ENCODE measurements around the gene IVD. TPM values are rescaled to one million over a fixed set of nuclear protein-coding genes. Genes with fewer than 3 reads are reported as not detected.

IVD gene
- total RNA-seq, 1 experiment from 2014 or later: 58.9 TPM

DNA sequence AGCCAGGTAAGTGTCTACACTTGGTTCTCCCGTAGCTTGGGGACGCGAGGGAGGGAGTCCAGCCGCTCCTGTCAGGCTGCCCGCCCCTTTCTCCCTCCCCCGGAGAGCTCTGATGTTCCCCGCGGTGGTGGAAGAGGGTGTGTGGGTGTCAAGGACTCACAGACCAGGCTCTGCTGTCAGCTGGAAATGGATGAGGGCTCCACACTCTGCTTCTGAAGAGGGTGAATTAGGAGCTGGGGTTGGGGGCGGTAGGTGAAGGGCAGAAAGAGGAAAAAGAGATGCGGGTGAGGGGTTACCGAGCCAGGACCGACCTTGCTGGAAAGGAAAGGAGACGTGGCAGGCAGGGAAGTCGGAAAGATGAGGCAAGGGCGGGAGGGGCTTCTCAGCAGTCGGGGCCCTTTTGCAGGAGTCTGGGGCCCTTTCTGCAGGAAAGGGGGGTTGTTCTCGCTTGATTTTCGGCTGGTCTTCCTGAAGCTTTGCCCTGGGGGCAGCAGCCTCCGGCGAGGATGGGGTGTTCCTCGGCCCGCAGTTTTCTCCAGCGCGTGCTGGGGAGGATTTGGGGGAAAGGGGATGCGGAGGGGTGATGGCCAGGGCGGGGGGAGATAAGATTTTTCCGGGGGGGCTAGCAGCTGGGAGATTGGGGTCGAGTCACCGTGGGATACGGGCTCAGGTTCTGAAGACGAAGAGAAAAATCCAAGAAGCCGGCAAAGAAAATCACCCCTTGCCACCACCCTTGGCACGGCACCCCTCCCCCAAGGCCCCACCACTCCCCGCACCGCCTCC is 34.6 kb downstream of the IVD start:
- peak; percentile 33 for ATAC-seq
- CTCF ChIA-PET: interaction anchor here (0.5 to 1.2 kb wide), 6 partner anchors 67 to 135 kb away, joined by 3 to 9 read pairs (median 4); partner anchors contain the start of genes CCDC32, PLCB2 and RPUSD2
- H2AFZ ChIP-seq (ENCODE audit: low read length): peak overlapping the region; percentile 75

DNA sequence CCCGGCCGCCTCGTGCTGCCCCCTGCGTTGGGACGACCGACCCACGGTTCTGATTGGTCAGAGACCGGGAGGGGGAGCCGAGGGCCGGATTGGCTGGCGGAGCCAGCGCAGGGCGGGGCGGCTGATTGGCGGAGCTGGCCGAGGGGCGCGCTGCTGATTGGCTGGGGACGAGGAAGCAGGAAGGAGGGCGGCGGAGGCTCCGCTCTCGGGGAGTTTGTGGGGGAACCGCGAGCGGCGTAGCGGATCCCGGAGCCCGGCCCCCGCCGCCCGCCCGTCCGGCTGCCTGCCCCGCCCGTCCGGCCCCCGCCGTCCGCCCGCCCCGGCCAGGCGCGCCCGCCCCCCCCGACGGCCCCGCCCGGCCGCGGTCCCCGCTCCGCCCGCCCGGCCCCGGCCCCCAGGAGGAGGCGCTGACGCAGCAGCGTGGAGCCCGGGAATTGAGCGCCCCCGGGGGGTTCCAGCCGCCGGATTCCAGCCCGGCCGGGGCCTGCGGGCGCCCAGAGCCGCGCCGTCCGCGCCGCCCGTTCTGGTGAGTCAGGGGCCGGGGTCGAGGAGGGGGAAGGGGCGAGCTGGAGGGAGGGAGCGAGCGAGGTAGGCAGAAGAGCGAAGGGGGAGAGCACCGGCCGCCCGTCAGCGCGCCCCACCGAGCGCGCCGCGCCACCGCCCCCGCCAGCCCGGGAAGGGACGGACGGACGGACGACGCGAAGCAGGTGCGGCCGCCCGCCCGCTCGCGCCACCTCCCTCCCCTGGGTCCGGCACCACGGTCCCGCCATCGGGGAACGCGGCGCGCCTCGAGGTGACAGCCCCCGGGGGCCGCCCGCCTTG is 35.4 kb downstream of the IVD start, which contains the start of gene BAHD1:
Gene BAHD1, plus strand, starts transcription at position 211 of the 822 bp plus-strand sequence. CDS start 17,512 bp downstream, outside the sequence.
- no peaks in the 10 kb centered on the region for H3K36me3 ChIP-seq (ENCODE audit: low read depth, low read length)
- peaks cover 44% of the 10 kb centered on the region for H3K79me2 ChIP-seq (ENCODE audit: low read length)
- H2AFZ ChIP-seq (ENCODE audit: low read length): peak within 1 kb of the TSS; percentile 75
- peaks cover 31% of the 10 kb centered on the region for H4K20me1 ChIP-seq (ENCODE audit: low read length)
- H3K27me3 ChIP-seq (ENCODE audit: low read length): no peaks in the 10 kb centered on the region
- POLR2A ChIA-PET (ENCODE audit: unreplicated experiment): no interaction called here
- peak; percentile 82 for ATAC-seq
- intact Hi-C loops (cut with micrococcal nuclease): loop anchor here (2.0 to 5.0 kb wide), 3 partner anchors 30 to 99 kb away; partner anchors contain the start of genes CCDC9B and CHST14
- H3K9ac ChIP-seq (ENCODE audit: low read length): peak within 1 kb of the TSS; percentile 59
- H3K4me2 ChIP-seq (ENCODE audit: low read length): peak within 1 kb of the TSS; percentile 99
- DNase-seq: peak; percentile 95
- peak within 1 kb of the TSS; percentile 86 for H3K4me3 ChIP-seq (ENCODE audit: low read length)
- no peak within 1 kb of the TSS for H3K27ac ChIP-seq (ENCODE audit: low read length)
- peaks cover 39% of the 10 kb centered on the region for H3K4me1 ChIP-seq (ENCODE audit: insufficient read depth, low read length)
- CTCF ChIA-PET: interaction anchor here (0.7 to 1.2 kb wide), 4 partner anchors 66 to 336 kb away, joined by 3 to 8 read pairs (median 4); partner anchors contain the start of genes CCDC32 and RPUSD2
- H3K9me3 ChIP-seq (ENCODE audit: low read length): no peaks in the 10 kb centered on the region
- no TSS peak for BruUV-seq (replicated peaks)
- H3F3A ChIP-seq (ENCODE audit: low read length, unreplicated experiment): no peaks in the 10 kb centered on the region
- H3K9me2 ChIP-seq (replicated peaks; ENCODE audit: low read length): no peaks in the 10 kb centered on the region
- TF ChIP-seq, protein P1, sequence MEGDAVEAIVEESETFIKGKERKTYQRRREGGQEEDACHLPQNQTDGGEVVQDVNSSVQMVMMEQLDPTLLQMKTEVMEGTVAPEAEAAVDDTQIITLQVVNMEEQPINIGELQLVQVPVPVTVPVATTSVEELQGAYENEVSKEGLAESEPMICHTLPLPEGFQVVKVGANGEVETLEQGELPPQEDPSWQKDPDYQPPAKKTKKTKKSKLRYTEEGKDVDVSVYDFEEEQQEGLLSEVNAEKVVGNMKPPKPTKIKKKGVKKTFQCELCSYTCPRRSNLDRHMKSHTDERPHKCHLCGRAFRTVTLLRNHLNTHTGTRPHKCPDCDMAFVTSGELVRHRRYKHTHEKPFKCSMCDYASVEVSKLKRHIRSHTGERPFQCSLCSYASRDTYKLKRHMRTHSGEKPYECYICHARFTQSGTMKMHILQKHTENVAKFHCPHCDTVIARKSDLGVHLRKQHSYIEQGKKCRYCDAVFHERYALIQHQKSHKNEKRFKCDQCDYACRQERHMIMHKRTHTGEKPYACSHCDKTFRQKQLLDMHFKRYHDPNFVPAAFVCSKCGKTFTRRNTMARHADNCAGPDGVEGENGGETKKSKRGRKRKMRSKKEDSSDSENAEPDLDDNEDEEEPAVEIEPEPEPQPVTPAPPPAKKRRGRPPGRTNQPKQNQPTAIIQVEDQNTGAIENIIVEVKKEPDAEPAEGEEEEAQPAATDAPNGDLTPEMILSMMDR (conservative IDR thresholded peaks at IDR 0.05; ENCODE audit: low read depth, low read length): no peak
- TF ChIP-seq EZH2phosphoT487 (IDR thresholded peaks at IDR 0.05; ENCODE audit: borderline replicate concordance, low read length): no peak
- TF ChIP-seq EZH2 (IDR thresholded peaks at IDR 0.05; ENCODE audit: low read length, unreplicated experiment): no peak

More for the DNA sequence above, 34.6 kb downstream of the IVD start:
- H3K36me3 ChIP-seq (ENCODE audit: low read depth, low read length): no peaks in the 10 kb centered on the region
- no peaks in the 10 kb centered on the region for H3F3A ChIP-seq (ENCODE audit: low read length, unreplicated experiment)
- no peaks in the 10 kb centered on the region for H3K9me2 ChIP-seq (replicated peaks; ENCODE audit: low read length)
- H3K4me1 ChIP-seq (ENCODE audit: insufficient read depth, low read length): peaks cover 30% of the 10 kb centered on the region
- H4K20me1 ChIP-seq (ENCODE audit: low read length): peaks cover 30% of the 10 kb centered on the region
- TSS peak; percentile 68 for BruUV-seq (replicated peaks)
- H3K9ac ChIP-seq (ENCODE audit: low read length): peak overlapping the region; percentile 50
- H3K79me2 ChIP-seq (ENCODE audit: low read length): peaks cover 36% of the 10 kb centered on the region
- TF ChIP-seq EZH2 (IDR thresholded peaks at IDR 0.05; ENCODE audit: low read length, unreplicated experiment) (no peak), EZH2phosphoT487 (IDR thresholded peaks at IDR 0.05; ENCODE audit: borderline replicate concordance, low read length) (no peak)
- TF ChIP-seq, protein P1 (conservative IDR thresholded peaks at IDR 0.05; ENCODE audit: low read depth, low read length): no peak
- no peak overlapping the region for H3K27ac ChIP-seq (ENCODE audit: low read length)
- H3K4me2 ChIP-seq (ENCODE audit: low read length): peak overlapping the region; percentile 99
- intact Hi-C loops (cut with micrococcal nuclease): loop anchor here (2.0 to 5.0 kb wide), 3 partner anchors 31 to 98 kb away; partner anchors contain the start of genes CCDC9B and CHST14
- peak overlapping the region; percentile 70 for H3K4me3 ChIP-seq (ENCODE audit: low read length)
- DNase-seq: peak; percentile 42
- POLR2A ChIA-PET (ENCODE audit: unreplicated experiment): interaction anchor here (0.6 kb wide), 2 partner anchors 15 to 125 kb away, joined by 3 to 4 read pairs; partner anchors contain the start of gene CCDC32
- no peaks in the 10 kb centered on the region for H3K27me3 ChIP-seq (ENCODE audit: low read length)
- H3K9me3 ChIP-seq (ENCODE audit: low read length): no peaks in the 10 kb centered on the region

Measured in PC-3 (cell line).